GM19467 (cell line): ENCODE data around the gene MS4A8.
"Not testable (repeated sequence)": the region's sequence is repeated elsewhere in the genome, so short reads cannot be mapped to it uniquely, and the experiment has no call there.

Experiments used
- ATAC-seq: cut with Tn5 transposase; IDR thresholded peaks from one replicate; pipeline ENCODE4 v1.9.1; 2021; ENCODE audit warnings: mild to moderate bottlenecking, moderate library complexity; ENCODE audit not compliant: unreplicated experiment

The MS4A8 gene

GRCh38 chr11:60720460-60720859, 21.0 kb downstream of the MS4A8 start:
- no peak for ATAC-seq

DNA sequence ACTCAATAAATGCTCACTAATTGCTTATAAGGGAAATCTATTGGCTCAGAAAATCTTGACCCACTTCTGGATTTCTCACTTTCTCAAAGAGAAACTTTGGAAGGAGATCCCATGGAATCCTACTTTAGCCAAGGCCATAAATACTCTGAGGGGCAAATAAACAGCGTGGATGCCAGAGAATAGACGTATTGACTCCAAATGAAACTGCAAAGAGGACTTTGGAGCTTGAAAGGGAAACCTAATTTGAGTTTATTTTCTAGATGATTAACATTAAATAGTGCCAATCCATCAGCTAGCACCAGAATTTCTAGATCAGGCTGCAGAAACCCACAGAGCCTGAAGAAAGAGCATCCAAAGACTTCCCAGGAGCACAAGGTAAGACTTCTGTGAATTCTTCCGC, 25.0 kb downstream of the MS4A8 start, which contains the start of gene MS4A18:
MS4A18 (plus strand) TSS at position 301 of the 400 bp plus-strand sequence.
- ATAC-seq: no peak

- no peak for ATAC-seq
Observed at GRCh38 chr11:60725592-60725991, 26.2 kb downstream of the MS4A8 start.

DNA sequence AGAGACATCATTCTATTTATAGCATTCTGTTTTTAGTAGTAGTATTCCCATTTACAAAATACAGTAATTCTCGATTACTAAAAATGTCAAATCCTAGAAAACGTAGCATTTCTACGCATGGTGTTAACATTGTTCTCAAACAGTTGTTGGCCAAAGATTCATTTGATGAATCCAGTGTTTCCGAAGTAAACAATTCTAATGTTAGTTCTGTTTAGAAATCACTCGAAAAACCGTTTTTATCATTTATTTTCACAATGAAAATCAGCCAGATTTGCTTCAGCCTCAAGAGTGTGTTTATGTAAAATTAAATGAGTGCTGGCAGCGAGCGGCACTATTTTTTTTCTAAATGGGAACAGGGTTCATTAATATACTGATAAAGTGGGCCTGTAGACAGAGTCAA, 32.2 kb downstream of the MS4A8 start:
- ATAC-seq: no peak

DNA sequence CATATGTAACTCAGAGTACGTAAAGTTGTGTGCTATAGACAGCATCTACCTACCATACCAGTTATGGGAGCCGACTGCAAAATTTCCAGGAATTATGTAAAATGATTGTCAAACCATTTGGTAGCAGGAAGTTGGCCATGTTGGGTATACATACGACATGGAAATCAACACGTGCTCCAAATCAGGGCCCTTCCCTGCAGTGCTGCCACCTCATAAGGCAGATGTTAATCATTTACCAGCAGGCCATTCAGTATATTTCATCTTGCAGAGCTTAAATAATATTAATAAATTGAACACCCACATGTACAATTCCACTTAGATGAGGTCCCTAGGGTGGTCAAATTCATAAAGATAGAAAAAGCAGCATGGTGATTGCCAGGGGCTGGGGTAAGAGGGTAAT, 34.9 kb downstream of the MS4A8 start:
- ATAC-seq: no peak

DNA sequence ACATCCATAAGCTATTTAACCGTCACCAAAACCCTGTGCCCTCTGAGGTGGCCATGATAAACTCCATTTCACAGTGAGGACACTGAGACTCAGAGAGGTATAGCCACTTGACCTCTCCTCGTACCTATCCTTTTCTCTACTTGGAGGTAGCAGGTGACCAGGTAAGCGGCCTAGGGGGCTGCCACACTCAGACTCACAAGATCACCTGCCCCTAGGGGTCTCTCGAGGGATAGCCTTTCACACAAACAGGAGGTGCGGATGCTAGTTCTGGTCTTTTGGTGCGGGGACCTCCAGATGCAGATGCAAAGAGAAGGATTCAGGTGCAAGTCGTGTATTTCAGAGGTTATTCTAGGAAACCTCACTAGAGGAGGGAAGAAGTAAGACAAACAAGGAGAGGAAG, 39.7 kb downstream of the MS4A8 start:
- no peak for ATAC-seq

DNA sequence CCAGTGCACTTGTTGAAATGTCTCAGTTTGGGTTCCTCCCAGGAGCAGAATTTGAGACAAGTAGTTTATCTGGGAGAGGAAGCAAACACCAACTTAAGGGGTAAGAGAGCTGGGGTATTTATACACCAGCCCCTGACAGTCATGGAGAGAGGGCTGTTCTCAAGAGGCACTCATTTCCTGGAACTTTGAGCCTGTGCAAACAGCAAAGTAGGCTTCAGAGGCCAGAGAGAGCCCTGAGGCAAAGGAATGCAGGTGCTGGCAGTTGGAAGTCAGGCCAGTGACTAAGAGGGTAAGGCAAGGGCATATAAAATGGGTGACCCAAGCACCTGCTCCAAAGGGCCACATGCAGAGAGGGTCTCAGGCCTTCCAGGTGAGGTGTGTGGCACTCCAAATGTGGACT, 41.2 kb downstream of the MS4A8 start:
- no peak for ATAC-seq

GRCh38 chr11:60741421-60741820, 42.0 kb downstream of the MS4A8 start:
- ATAC-seq: no peak

- ATAC-seq: no peak
Observed at GRCh38 chr11:60743058-60743457, 43.6 kb downstream of the MS4A8 start.

GRCh38 chr11:60744114-60744513, 44.7 kb downstream of the MS4A8 start:
- ATAC-seq: no peak

GRCh38 chr11:60747359-60747873, 48.0 kb downstream of the MS4A8 start:
- no peak for ATAC-seq

DNA sequence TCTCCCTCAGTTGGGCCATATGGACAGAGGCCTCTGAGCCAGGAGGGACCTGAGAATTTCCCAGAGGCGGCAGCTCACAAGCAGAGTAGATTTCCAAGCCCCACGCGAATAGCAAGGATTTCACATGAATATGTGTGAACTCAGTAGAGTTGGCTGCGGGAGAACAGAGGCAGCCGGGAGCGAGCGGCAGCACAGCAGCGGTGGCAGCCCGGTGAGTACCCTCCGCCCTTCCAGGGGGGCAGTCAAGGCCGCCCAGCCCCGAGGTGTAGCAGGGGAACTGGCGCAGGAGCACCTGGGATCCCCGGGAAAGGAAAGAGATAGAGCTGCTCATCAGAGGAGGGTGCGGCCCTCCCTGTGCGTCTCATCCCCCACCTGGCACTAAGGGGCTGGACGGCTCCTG, 48.8 kb downstream of the MS4A8 start:
- no peak for ATAC-seq

DNA sequence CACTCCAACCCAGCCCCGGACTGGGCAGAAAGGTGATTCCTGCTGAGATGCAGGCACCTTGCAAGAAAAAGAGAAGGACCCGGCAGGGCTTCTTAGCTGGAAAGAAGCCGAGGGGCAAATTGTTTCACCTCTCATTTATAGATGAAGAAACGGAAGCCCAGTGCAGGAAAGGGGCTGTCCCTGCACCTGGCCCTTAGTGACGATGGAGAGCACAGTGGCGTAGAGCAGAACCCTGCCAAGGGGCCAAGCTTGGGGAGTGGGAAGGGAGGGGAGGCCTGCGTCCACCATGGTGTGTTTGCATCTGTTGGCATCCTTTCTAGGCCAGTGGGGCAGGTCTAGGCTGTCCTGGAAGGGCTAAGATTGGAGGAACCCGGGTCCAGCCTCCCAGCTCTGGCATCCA, 49.4 kb downstream of the MS4A8 start:
- ATAC-seq: no peak

DNA sequence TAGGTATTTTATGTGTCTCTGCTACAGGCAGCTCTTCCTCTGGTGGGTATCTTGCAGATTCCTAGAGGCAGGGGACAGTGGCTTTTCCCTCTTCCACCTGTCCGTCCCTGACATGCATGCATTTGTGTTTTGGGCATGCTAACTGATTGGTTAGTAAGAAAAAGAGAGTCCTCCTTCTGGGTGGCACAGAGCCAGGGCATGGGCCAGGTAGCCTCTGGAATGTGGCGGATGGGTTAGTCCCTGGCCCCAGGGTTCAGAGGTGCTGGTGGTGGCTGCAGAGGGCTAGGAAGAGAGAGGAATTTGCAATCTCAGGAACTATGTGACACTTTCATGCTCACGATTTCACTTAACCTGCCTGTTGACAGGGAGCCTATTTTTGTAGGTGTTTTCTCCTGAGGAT, 51.5 kb downstream of the MS4A8 start:
- ATAC-seq: no peak

DNA sequence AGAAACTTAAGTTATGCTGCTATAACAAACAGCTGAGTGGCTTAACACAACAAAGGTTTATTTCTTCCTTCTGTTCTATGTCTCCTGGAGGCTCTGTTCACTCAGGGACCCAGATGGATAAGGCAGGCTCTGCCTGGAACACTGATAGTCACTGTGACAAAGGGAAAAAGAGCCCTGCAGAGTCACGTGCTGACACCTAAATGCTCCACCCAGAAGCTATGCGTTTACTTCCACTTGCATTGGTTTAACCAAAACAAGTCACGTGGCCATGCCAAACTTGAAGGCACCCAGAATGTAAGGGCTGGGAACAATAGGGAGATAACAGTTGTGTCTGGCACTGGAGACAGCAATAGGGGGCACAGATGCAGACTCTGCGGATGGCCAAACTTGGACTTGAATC, 53.9 kb downstream of the MS4A8 start:
- ATAC-seq: no peak

DNA sequence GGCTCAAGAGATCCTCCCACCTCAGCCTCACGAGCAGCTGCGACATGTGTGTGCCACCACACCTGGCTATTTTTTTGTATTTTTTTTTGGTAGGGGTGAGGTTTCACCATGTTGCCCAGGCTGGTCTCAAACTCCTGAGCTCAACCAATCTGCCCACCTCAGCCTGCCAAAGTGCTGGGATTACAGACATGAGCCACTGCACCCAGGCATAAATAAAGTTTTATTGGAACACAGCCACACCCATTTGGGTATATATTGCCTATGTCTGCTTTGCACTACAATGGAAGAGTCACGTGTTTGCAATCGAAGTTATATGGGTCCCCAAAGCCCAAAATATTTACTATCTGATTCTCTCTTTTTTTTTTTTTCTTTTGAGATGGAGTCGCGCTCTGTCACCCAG, 55.5 kb downstream of the MS4A8 start:
- no peak for ATAC-seq

DNA sequence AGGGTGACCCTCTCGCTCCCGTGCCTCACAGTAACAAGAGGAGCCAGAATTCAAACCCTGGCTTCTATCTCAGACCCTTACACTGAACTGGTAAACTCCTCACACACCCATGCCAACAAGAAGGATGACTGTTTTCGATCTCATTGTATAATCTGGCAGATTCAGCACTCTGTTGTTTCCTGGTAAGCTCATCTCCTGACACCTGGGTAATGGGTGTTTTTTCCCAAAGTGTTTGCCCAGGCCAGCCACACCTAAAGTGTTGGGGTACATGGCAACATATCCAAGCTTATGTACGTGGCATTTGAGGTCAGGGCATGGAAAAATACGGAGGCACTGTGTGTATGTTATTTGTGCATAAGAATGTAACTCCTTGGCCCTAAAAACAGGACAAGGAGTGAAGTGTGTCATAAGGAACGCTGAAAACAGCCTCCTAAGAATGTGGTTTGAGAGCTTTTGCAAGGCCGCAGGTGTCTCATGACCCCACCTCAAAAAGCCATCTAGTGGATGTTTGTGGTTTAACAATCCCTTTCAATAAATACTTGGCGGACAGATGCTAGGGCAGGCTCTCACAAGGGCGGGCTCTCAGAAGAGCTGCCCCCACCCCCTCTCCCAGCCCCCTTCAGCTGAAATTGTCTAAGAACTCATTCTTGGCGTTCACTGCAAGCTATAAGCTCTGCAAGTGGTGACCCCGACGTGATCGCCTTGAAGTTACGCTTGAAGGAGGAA, 57.1 kb downstream of the MS4A8 start, which contains the start of gene MS4A15:
MS4A15 (plus strand) TSS at position 561 of the 726 bp plus-strand sequence. CDS start 6,867 bp downstream, outside the sequence.
- no peak for ATAC-seq

DNA sequence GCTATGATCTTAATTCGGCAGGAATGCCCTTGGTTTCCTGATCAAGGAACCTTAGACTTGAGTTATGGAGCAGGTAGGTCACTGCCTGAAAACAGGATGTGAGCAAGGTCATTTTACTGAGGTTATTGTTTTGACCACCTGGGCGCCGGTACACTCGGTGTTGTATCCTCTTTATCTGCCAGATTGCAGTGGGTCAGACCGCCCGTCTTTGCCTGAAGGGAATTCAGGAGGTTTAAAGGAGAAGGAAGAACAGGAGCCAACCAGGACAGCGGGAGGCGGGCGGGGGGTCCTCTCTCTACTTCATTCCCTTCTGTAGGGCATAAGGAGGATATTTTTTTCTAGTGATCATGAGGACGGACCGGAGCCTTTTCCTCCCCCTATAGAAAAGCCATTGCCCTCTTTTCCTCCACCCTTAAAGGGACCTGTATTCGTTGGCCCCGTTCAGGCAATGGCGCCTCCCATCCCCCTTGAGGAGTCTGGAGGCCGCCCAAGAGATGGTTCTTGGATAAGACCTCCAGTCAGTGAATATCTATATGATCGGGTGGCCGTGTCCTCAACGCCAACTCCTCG, 57.9 kb downstream of the MS4A8 start:
- ATAC-seq: no peak

- not testable (repeated sequence) for ATAC-seq
Observed at GRCh38 chr11:60758671-60759070, 59.3 kb downstream of the MS4A8 start.

DNA sequence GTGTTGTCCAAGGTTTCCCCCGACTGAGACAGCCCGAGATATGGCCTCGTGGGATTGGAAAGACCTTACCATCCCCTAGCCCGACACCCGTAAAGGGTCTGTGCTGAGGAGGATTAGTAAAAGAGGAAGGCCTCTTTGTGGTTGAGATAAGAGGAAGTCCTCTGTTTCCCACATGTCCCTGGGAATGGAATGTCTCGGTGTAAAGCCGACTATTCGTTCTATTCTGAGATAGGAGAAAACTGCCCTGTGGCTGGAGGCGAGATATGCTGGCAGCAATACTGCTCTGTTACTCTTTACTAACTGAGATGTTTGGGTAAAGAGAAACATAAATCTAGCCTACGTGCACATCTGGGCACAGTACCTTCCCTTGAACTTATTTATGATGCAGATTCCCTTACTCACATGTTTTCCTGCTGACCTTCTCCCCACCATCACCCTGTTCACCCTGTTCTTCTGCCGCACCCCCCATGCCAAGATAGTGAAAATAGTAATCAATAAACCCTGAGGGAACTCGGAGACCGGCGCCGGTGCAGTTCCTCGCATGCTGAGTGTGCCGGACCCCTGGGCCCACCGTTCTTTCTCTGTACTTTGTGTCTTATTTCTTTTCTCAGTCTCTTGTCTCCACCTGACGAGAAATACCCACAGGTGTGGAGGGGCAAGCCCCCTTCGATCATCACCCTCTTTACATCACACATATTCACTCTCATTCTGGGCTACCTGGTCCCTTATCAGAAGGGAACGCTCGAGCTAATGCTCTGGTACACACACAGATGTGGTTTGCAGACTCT, 60.2 kb downstream of the MS4A8 start:
- ATAC-seq: not testable (repeated sequence)

GRCh38 chr11:60761436-60762190, 62.2 kb downstream of the MS4A8 start:
- no peak for ATAC-seq
